ENCODE measurements around the gene MSI2. TPM values are rescaled to one million over a fixed set of nuclear protein-coding genes. Genes with fewer than 3 reads are reported as not detected.

The MSI2 gene
- total and polyA plus RNA-seq, 7 experiments from 2014 or later, result 3.3 to 169 (median 125) TPM

DNA sequence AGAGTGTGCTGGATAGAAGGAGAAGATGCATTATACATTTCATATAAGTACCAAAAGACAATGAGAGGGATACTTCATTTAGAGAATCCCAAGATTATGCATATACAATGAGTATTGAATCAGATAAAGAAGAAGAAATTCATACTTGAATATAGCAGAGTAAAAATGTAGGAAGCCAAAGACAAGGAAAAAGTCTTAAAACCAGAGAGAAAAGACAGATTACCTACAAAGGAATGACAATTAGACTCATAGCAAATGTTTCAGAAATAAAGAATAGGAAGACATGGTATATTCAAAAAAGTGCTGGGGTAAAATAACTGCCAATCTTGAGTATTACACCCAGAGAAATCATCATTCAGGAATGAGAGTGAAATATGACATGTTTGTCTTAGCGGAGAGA is 6.8 kb upstream of the MSI2 start:
- Histone ChIP-seq H3K27me3 (ENCODE audit: control insufficient read depth in 2 of 2, insufficient read depth in 2 of 2, low read length in 2 of 2) (no peaks in the 10 kb centered on the region), H3K27ac (ENCODE audit: low read depth, low read length) (no peak overlapping the region), H3K36me3 (ENCODE audit: control insufficient read depth in 2 of 3, insufficient read depth in 3 of 3, low read length in 3 of 3) (no peaks in the 10 kb centered on the region), H3K4me1 (ENCODE audit: control insufficient read depth in 2 of 2, insufficient read depth in 2 of 2, low read length in 2 of 2) (no peaks in the 10 kb centered on the region), H3K4me3 (ENCODE audit: low read length) (no peak overlapping the region), H3K9me3 (ENCODE audit: control insufficient read depth in 2 of 3, low read length in 3 of 3) (no peaks in the 10 kb centered on the region)
- ATAC-seq, result no peak
- H3K4me1 Mint-ChIP-seq, result peaks cover 0 to 11% (median 6%) of the 10 kb centered on the region in 7 donors
- peaks cover 0 to 17% (median 0%) of the 10 kb centered on the region in 5 donors for H3K27me3 Mint-ChIP-seq
- intact Hi-C loops (cut with micrococcal nuclease), result loop anchor here in 1 of 2 donors (10.0 kb wide), 1 partner anchor 285 kb away; no protein-coding TSS in a partner anchor
- peaks cover 0 to 9% (median 0%) of the 10 kb centered on the region in 5 donors for H3K36me3 Mint-ChIP-seq
- no peak overlapping the region for H3K4me3 Mint-ChIP-seq
- H3K9me3 Mint-ChIP-seq, result peaks cover 0 to 30% (median 7%) of the 10 kb centered on the region in 11 donors
- no peak overlapping the region for H3K27ac Mint-ChIP-seq
- DNase-seq, result no peak
- CTCF ChIA-PET, result interaction anchor here (1.0 to 1.5 kb wide), 2 partner anchors 10 to 584 kb away, joined by 3 to 4 read pairs; no protein-coding TSS in a partner anchor
- POLR2A ChIA-PET, result no interaction called here

DNA sequence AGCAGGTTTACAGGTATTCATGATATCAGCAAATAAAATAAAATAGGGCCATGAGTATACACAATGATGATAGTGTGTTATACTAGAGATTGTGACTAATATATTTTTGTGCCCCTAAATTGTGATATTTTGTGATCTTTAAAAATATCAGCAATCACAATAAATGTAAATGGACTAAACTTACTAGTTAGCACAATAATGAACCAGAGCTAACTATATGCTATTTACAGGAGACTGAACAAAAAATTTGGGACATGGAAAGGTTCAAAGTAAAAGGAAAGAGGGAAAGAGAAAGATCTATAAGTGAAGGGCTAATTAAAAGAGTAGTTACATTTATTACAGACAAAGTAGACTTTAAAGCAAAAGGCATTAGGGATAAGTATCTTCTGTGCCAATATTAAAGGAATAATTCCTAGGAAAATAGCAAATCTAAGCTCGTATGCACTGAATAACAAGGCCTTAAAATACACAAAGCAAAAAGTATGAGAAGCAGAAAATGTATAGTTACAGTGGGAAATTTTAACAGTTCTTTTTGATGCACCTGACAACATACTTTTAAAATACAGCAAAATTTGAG is 5.0 kb upstream of the MSI2 start:
- no peaks in the 10 kb centered on the region for H3K36me3 ChIP-seq (ENCODE audit: control insufficient read depth in 2 of 3, insufficient read depth in 3 of 3, low read length in 3 of 3)
- ChIA-PET CTCF (no interaction called here), POLR2A (interaction anchor here (0.6 kb wide), 1 partner anchor 106 kb away, joined by 3 read pairs; no protein-coding TSS in a partner anchor)
- H3K27me3 ChIP-seq (ENCODE audit: control insufficient read depth in 2 of 2, insufficient read depth in 2 of 2, low read length in 2 of 2), result no peaks in the 10 kb centered on the region
- Mint-ChIP-seq H3K9me3 (peaks cover 0 to 30% (median 7%) of the 10 kb centered on the region in 11 donors), H3K4me3 (no peak overlapping the region), H3K27ac (no peak overlapping the region), H3K27me3 (peaks cover 0 to 18% (median 0%) of the 10 kb centered on the region in 5 donors), H3K4me1 (peaks cover 0 to 21% (median 10%) of the 10 kb centered on the region in 7 donors), H3K36me3 (peaks cover 0 to 9% (median 0%) of the 10 kb centered on the region in 5 donors)
- no peak for ATAC-seq
- no peak for DNase-seq
- no peaks in the 10 kb centered on the region for H3K9me3 ChIP-seq (ENCODE audit: control insufficient read depth in 2 of 3, low read length in 3 of 3)
- H3K27ac ChIP-seq (ENCODE audit: low read depth, low read length), result no peak overlapping the region
- no peak overlapping the region for H3K4me3 ChIP-seq (ENCODE audit: low read length)
- intact Hi-C loops (cut with micrococcal nuclease), result loop anchor here (10.0 kb wide), 3 partner anchors 354 to 1826 kb away; partner anchors contain the start of genes DYNLL2 (in 1 of the 2) and MMD (in 1 of the 2)
- no peaks in the 10 kb centered on the region for H3K4me1 ChIP-seq (ENCODE audit: control insufficient read depth in 2 of 2, insufficient read depth in 2 of 2, low read length in 2 of 2)

DNA sequence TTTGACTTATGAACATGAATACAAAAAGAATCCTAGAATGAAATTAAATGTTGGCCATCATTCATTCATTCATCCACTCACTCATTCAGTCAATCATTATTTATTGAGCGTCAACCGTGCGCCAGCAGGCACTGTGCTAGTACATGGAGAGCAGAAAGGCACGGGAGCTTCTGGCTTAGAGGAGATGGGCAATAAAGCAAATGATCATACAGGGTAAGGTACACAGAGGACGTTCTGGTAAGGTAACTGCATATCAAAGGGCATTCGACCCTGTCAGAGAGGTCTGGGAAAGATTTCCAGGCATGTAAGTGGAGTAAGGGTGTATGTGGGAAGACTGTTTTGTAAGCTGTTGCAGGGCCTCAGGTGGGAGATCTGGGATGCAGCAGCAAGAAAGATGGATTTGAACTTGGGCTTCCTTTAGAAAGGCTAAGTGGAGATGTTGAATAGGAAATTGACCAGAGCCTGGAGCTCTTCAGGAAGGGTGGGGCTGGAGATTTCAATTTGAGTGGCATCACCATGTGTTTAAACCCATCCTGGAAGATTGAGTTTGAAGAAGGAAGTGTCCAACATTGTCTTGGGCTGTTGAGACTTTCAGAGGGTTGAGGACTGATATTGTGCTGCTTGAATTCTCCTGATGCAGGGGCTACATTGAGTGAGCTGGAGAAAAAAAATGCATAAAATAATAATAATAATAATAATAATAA is 2.8 kb upstream of the MSI2 start:
- H3K9me3 Mint-ChIP-seq, result peaks cover 0 to 27% (median 7%) of the 10 kb centered on the region in 11 donors

DNA sequence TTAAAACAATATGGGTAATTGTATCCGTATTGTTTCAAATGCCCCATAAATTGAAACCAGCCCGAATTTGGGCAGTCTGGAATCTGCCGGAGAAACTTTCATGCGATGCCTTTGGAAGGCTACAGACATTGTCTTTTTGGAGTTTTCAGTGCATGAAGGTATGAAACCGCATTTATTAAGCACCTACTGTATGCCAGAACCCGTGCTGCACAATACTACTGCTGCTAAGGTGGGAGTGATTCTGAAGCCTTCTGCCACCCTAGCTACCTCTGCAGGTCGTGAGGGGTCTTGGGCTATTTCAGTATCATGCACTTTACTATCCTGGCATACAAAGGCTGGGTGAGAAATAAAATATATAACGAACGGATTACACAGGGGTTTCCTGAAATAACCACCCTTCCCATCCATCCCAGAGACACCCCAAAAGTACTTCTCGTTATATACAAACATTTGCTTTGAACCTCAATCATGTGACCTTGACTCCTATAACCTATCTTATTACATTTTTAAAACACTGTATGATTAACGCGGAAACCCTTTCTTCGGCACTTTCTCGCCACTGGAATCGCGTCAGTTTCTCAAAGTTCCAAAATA is 1.0 kb upstream of the MSI2 start:
- peak overlapping the region; percentile 85 to 97 (median 90) for H3K4me3 Mint-ChIP-seq
- Histone ChIP-seq H3K4me3 (ENCODE audit: low read length) (peak overlapping the region; percentile 80), H3K27ac (ENCODE audit: low read depth, low read length) (peak overlapping the region; percentile 80), H3K4me1 (ENCODE audit: control insufficient read depth in 2 of 2, insufficient read depth in 2 of 2, low read length in 2 of 2) (peaks cover 13 to 21% of the 10 kb centered on the region in 2 donors), H3K27me3 (ENCODE audit: control insufficient read depth in 2 of 2, insufficient read depth in 2 of 2, low read length in 2 of 2) (no peaks in the 10 kb centered on the region), H3K9me3 (ENCODE audit: control insufficient read depth in 2 of 3, low read length in 3 of 3) (no peaks in the 10 kb centered on the region), H3K36me3 (ENCODE audit: control insufficient read depth in 2 of 3, insufficient read depth in 3 of 3, low read length in 3 of 3) (peaks cover 0 to 5% (median 0%) of the 10 kb centered on the region in 3 experiments)
- peaks cover 0 to 12% (median 0%) of the 10 kb centered on the region in 11 donors for H3K9me3 Mint-ChIP-seq
- intact Hi-C loops (cut with micrococcal nuclease), result loop anchor here (1.0 to 10.0 kb wide), 10 partner anchors 152 to 1830 kb away; partner anchors contain the start of genes AKAP1 (in 1 of the 2), C17orf67 (in 1 of the 2), COIL (in 1 of the 2) and DGKE (in 1 of the 2)
- ChIA-PET CTCF (interaction anchor here (0.6 to 2.1 kb wide), 2 partner anchors 12 to 142 kb away, joined by 5 to 12 read pairs; no protein-coding TSS in a partner anchor), POLR2A (no interaction called here)
- peak in 3 of 9 donors; percentile 30 to 38 (median 34) for DNase-seq
- H3K36me3 Mint-ChIP-seq, result peaks cover 0 to 22% (median 0%) of the 10 kb centered on the region in 5 donors
- H3K27me3 Mint-ChIP-seq, result peaks cover 0 to 4% (median 0%) of the 10 kb centered on the region in 5 donors
- no peak for ATAC-seq
- peak overlapping the region; percentile 76 to 98 (median 91) for H3K27ac Mint-ChIP-seq
- peaks cover 20 to 49% (median 39%) of the 10 kb centered on the region in 7 donors for H3K4me1 Mint-ChIP-seq

More for the DNA sequence above, 2.8 kb upstream of the MSI2 start:
- H3K36me3 Mint-ChIP-seq, result peaks cover 0 to 14% (median 3%) of the 10 kb centered on the region in 5 donors
- H3K27ac Mint-ChIP-seq, result peak overlapping the region in 8 of 9 donors; percentile 2 to 80 (median 37)
- H3K27ac ChIP-seq (ENCODE audit: low read depth, low read length), result no peak overlapping the region
- DNase-seq (no peak), ATAC-seq (no peak)
- ChIA-PET POLR2A (no interaction called here), CTCF (interaction anchor here (2.1 kb wide), 1 partner anchor 10 kb away, joined by 12 read pairs; no protein-coding TSS in a partner anchor)
- H3K36me3 ChIP-seq (ENCODE audit: control insufficient read depth in 2 of 3, insufficient read depth in 3 of 3, low read length in 3 of 3), result peaks cover 0 to 5% (median 0%) of the 10 kb centered on the region in 3 experiments
- H3K4me1 ChIP-seq (ENCODE audit: control insufficient read depth in 2 of 2, insufficient read depth in 2 of 2, low read length in 2 of 2), result peaks cover 3 to 5% of the 10 kb centered on the region in 2 donors
- no peak overlapping the region for H3K4me3 ChIP-seq (ENCODE audit: low read length)
- no peaks in the 10 kb centered on the region for H3K27me3 ChIP-seq (ENCODE audit: control insufficient read depth in 2 of 2, insufficient read depth in 2 of 2, low read length in 2 of 2)
- peaks cover 0 to 7% (median 0%) of the 10 kb centered on the region in 5 donors for H3K27me3 Mint-ChIP-seq
- H3K9me3 ChIP-seq (ENCODE audit: control insufficient read depth in 2 of 3, low read length in 3 of 3), result no peaks in the 10 kb centered on the region
- intact Hi-C loops (cut with micrococcal nuclease), result loop anchor here (10.0 kb wide), 3 partner anchors 351 to 1829 kb away; partner anchors contain the start of genes DYNLL2 (in 1 of the 2) and MMD (in 1 of the 2)
- H3K4me1 Mint-ChIP-seq, result peaks cover 5 to 31% (median 21%) of the 10 kb centered on the region in 7 donors
- peak overlapping the region in 1 of 10 donors; percentile 30 for H3K4me3 Mint-ChIP-seq

DNA sequence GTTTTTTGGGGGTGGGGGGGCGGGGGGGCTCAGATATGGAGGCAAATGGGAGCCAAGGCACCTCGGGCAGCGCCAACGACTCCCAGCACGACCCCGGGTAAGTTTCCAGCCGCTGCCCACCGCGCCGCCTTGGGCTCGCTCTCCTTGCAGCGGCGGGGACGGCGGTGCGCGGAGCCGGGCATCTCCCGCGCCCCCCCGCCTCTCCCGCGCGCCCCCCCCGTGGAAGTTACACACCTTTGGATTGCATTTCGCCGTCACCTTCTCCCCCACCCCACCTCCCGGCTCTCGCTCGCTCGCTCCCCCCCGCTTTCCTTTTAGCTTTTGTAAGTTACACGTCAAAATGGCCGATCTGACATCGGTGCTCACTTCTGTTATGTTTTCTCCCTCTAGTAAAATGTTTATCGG is 387 bp downstream of the MSI2 start:
- Mint-ChIP-seq H3K36me3 (peaks cover 0 to 24% (median 12%) of the 10 kb centered on the region in 5 donors), H3K4me1 (peaks cover 21 to 63% (median 53%) of the 10 kb centered on the region in 7 donors), H3K9me3 (no peaks in the 10 kb centered on the region), H3K4me3 (peak overlapping the region; percentile 90 to 100 (median 96)), H3K27me3 (peaks cover 0 to 4% (median 0%) of the 10 kb centered on the region in 5 donors), H3K27ac (peak overlapping the region; percentile 77 to 95 (median 90))
- intact Hi-C loops (cut with micrococcal nuclease), result loop anchor here (1.0 to 10.0 kb wide), 19 partner anchors 13 to 1832 kb away; partner anchors contain the start of genes AKAP1 (in 1 of the 2), C17orf67 (in 1 of the 2), COIL (in 1 of the 2) and DGKE (in 1 of the 2)
- ATAC-seq (peak; percentile 21), DNase-seq (peak in 6 of 9 donors; percentile 29 to 71 (median 43))
- Histone ChIP-seq H3K4me3 (ENCODE audit: low read length) (peak overlapping the region; percentile 87), H3K36me3 (ENCODE audit: control insufficient read depth in 2 of 3, insufficient read depth in 3 of 3, low read length in 3 of 3) (peaks cover 0 to 9% (median 0%) of the 10 kb centered on the region in 3 experiments), H3K9me3 (ENCODE audit: control insufficient read depth in 2 of 3, low read length in 3 of 3) (no peaks in the 10 kb centered on the region), H3K27ac (ENCODE audit: low read depth, low read length) (peak overlapping the region; percentile 83), H3K4me1 (ENCODE audit: control insufficient read depth in 2 of 2, insufficient read depth in 2 of 2, low read length in 2 of 2) (peaks cover 13 to 35% of the 10 kb centered on the region in 2 donors), H3K27me3 (ENCODE audit: control insufficient read depth in 2 of 2, insufficient read depth in 2 of 2, low read length in 2 of 2) (no peaks in the 10 kb centered on the region)
- POLR2A ChIA-PET, result interaction anchor here (1.3 to 2.9 kb wide), 2 partner anchors 10 to 13 kb away, joined by 7 to 11 read pairs; no protein-coding TSS in a partner anchor
- CTCF ChIA-PET, result interaction anchor here (3.2 kb wide), 1 partner anchor 14 kb away, joined by 19 read pairs; no protein-coding TSS in a partner anchor

Data from naive thymus-derived CD4-positive, alpha-beta T cell (primary cell).